HG03378 (cell line): ENCODE data around the gene NBPF9.
"Not testable (repeated sequence)": the region's sequence is repeated elsewhere in the genome, so short reads cannot be mapped to it uniquely, and the experiment has no call there.

Source experiments
- ATAC-seq: cut with Tn5 transposase; IDR thresholded peaks from one replicate; pipeline ENCODE4 v1.9.1; 2021; ENCODE audit warnings: mild to moderate bottlenecking, moderate library complexity; ENCODE audit not compliant: unreplicated experiment

NBPF9 gene

GRCh38 chr1:149016626-149017025 is 86.7 kb downstream of the NBPF9 start:
- ATAC-seq: not testable (repeated sequence)

GRCh38 chr1:149015522-149015921 is 87.8 kb downstream of the NBPF9 start:
- not testable (repeated sequence) for ATAC-seq

GRCh38 chr1:149013513-149013912 is 89.8 kb downstream of the NBPF9 start:
- ATAC-seq: not testable (repeated sequence)

- ATAC-seq: not testable (repeated sequence)
These were observed 90.8 kb downstream of the NBPF9 start for GRCh38 chr1:149012599-149012998.

- ATAC-seq: not testable (repeated sequence)
These were observed 93.6 kb downstream of the NBPF9 start for GRCh38 chr1:149009761-149010160.

GRCh38 chr1:149008769-149009168 is 94.6 kb downstream of the NBPF9 start:
- ATAC-seq: not testable (repeated sequence)

- ATAC-seq: not testable (repeated sequence)
These were observed 95.0 kb downstream of the NBPF9 start for GRCh38 chr1:149008326-149008725.
